Stimulated activated CD8-positive, alpha-beta memory T cell treated with anti-CD3 and anti-CD28 coated beads, Interleukin-12 subunit alpha, Interleukin-12 subunit beta, amount 100 ng/mL, for 1 hour (primary cell): ENCODE measurements around the gene KCNT2.
"Not testable (repeated sequence)": the region's sequence is repeated elsewhere in the genome, so short reads cannot be mapped to it uniquely, and the experiment has no call there.

Experiments
- DNase-seq: peaks from one replicate; pipeline ENCODE4 v3.0.0-alpha.2; 2020; ENCODE audit warnings: low read depth

The KCNT2 gene

DNA sequence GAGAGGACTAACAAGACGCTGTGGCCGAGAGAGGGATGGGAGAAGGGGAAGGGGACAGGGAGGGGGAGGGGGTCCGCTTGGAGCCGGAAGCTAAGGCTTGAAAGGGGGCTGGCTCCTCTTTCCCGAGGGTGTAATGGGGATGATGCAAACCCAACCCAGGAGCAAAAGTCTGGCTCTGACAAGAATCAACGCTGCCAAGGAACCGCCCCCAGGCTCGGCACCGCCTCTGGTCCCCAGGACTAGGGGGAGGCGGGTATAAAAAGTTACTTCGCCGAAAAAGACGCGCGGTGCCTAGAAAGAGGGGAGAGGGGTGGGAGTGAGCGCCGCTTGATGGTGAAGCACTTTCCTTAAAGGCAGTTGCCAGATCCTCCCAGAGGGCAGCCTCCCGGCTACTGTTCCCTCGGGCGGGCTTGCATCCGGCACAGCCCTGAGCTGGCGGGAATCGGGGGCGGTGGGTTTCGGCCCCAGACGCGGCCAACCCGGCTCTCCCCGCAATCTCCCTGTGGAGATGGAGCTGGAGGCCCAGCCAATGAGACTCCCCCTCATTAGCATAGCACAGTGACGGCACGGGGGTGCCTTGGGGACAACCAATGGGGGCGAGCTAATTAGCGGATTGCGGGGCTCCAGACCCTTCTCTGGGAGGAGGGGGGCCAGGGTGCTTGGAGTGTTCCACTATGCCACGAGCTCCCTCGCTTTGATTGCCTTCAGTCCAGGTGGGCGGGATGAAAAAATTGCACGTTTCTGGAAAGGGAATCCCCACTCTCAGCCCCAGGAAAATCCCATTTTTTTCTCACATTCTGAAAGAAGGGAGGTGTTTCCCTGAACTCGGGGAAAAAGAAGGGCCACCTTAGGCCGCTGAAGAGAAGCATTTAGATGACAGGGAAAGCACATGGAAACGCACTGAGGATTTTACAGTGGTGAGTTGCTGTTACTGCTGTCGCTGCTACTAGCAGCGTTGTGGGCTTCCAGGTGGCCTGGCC lies at the start of gene KCNT2:
KCNT2 (minus strand) TSS at position 51 of the 980 bp plus-strand sequence. CDS start 131 bp downstream, outside the sequence.
- no peak for DNase-seq

GRCh38 chr1:196655494-196655893 lies 47.3 kb upstream of the KCNT2 start:
- DNase-seq: no peak

DNA sequence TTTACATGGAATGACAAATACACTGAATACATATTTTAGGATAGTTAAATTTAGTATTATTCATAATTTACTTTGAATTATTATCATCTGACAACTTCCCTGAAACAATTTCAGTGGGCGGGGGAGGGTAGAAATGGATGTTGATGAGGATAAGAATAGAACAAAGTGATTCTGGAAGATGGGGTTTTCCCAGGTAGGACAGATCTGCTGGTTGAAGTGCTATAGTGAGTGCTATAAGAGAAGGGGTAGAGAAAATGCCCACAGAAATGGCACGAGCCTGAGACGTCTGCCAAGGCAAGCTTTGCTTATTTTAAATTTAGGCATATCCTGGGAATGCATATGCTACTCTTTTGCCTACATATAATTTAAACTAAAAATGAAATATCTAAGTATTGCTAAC lies 46.8 kb upstream of the KCNT2 start:
- DNase-seq: no peak

DNA sequence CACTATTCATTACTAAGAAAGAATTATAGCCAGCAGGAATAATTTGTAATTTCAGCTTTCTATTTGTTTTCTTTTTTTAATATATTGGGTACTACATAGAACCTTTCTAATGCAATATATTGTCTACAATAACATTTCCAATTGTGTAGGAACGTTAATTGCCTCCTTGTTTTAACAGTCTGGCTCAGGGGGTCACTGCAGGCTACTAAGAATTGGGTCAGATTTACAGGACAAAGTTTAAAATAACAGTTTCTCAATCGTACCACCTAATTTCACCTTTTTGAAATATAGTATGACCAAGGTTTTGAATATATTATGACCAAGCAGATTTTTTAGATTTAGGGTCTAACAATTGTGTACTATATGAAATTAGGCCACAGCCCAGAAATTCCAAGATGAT lies 46.0 kb upstream of the KCNT2 start:
- no peak for DNase-seq

GRCh38 chr1:196651637-196652215 lies 43.5 kb upstream of the KCNT2 start, which contains the start of gene CFH:
Gene CFH (plus strand): TSS chr1:196652043. CDS start chr1:196652118, 75 bp downstream.
- no peak for DNase-seq

GRCh38 chr1:196651079-196651478 lies 42.8 kb upstream of the KCNT2 start:
- DNase-seq: no peak

- no peak for DNase-seq
Measured at GRCh38 chr1:196650403-196650802, 42.2 kb upstream of the KCNT2 start.

- DNase-seq: no peak
Measured at GRCh38 chr1:196649990-196650389, 41.8 kb upstream of the KCNT2 start.

DNA sequence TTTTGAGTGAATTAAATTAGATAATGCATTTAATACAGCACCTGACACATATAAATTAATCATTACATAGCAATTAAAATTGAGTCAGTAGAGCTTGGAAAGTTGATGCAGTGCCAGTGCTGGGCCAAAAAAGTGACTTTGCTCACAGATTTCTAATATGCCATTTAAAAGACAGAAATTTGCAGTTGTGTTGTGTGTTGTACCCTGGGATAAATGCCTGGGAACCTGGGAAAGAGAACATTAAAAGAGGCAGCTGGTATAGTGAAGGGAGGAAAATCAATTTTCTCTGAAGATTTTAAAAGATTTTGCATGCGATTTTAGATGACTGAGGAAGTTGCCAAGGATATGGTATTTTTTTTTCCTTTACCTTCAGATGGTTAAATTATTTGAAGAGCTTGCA lies 32.7 kb upstream of the KCNT2 start:
- DNase-seq: no peak

DNA sequence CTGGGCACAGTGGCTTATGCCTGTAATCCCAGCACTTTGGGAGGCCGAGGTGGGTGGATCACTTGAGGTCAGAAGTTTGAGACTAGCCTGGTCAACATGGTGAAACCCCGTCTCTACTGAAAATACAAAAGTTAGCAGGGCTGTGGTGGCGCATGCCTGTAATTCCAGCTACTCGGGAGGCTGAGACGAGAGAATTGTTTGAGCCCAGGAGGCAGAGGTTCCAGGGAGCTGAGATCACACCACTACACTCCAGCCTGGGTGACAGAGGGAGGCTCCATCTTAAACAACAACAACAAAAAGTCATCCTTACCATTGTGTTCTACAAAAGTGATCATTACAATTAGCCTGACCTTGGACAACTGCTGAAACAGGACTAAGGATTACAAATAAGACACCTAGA lies 31.1 kb upstream of the KCNT2 start:
- not testable (repeated sequence) for DNase-seq

DNA sequence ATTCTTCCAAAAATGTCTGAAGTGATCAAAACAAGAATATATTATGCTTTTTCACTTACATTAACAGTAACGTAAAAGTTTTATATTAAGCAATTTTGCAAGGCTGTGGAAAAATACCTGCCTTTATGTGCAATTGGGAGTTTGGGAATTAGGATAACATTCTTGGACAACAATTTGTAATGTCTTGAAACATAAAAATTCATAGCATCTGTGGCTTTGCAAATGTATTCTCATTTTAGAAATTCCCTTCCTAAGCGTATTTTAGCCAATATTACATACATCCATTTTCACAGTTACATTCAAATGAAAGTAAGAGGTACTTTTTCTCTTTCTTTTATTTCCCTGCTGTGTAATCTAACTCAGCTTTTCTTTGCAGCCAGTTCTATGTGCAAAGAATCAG lies 30.2 kb upstream of the KCNT2 start:
- DNase-seq: no peak

DNA sequence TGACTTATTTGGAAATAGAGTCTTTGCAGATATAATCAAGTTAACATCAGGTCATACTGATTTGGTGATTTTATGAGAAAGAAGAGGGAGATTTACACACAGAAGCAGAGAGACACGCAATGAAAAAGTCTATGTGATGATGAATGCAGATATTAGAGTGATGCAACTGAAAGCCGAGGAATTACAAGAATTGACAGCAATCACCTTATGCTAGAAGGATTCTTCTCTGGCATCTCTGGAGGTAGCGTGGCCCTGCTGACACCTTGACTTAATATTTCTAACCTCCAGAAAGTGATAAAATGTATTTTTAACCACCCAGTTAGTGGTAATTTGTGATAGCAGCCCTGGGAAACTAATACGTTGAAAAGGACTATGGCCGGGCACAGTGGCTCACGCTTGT lies 29.4 kb upstream of the KCNT2 start:
- no peak for DNase-seq

DNA sequence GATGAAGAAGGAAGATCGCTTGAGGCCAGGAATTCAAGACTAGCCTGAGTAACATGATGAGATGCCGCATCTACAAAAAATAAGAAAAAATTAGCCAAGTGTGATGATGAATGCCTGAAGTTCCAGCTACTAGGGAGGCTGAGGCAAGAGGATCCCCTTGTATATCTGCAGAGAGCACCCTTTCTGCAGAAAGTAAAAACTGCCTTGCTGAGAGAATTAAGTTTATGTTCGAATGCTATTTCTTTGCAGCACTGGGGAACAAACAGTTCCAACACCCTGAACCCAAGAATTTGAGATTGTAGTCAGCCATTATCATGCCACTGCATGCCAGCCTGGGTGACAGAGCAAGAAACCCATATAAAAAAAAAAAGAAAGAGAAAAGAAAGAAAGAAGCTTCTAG lies 20.6 kb upstream of the KCNT2 start:
- no peak for DNase-seq

DNA sequence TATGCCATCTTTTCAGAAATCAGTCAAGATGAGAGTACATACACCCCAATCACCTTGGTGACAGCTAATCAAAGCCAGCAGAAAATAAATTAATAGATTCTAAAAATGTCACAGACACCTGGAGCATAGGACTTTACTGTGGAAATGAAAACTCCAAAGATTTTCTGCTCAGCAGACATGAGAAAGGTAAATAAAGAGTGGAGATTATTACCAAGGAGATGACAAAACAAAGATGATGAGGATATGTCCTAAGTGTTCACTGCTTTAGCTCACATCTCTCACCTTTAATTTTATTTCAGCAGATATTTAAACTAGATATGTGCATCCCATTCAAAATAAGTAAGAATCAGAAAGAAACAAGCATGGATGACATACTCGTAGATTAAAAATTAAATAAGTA lies 14.8 kb upstream of the KCNT2 start:
- no peak for DNase-seq

DNA sequence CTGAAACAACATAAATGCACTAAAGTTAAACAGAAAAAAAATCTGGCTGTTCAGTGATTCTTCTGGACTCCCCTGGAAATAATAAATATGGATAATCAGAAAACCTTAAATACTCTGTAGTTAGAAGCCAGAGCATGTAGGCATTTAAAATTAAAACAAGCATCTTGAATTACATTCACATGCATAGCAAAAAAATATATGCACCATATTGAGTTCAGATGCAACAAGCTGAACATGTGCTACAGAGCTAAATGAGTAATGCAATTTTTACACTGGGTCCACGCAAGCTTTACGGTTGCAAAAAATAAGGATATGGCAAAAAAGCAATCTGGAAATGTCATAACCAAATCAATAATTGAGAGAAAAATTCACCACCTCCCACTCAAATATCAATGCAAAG lies 11.5 kb upstream of the KCNT2 start:
- no peak for DNase-seq

GRCh38 chr1:196611873-196612272 lies 3.6 kb upstream of the KCNT2 start:
- no peak for DNase-seq

DNA sequence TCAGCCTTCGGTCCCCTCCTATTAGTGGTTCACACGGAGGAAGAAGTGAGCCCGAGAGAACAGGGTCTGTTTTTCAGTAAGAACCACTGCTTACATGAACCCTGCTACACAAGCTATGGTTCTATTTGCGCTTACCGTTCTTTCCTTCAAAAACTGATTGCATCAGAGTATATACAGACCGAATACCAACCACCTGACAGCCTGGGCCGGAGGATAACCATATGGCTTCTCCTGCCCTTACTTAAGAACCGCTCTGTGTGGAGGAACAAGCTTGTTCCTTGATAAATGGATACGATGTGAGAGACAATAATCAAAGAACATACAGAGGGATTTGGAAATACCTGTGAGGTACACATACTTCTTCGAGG lies 1.1 kb upstream of the KCNT2 start:
- DNase-seq: no peak

GRCh38 chr1:196607981-196608380 lies 259 bp downstream of the KCNT2 start:
- DNase-seq: no peak

- DNase-seq: no peak
Measured at GRCh38 chr1:196603651-196604050, 4.6 kb downstream of the KCNT2 start.

DNA sequence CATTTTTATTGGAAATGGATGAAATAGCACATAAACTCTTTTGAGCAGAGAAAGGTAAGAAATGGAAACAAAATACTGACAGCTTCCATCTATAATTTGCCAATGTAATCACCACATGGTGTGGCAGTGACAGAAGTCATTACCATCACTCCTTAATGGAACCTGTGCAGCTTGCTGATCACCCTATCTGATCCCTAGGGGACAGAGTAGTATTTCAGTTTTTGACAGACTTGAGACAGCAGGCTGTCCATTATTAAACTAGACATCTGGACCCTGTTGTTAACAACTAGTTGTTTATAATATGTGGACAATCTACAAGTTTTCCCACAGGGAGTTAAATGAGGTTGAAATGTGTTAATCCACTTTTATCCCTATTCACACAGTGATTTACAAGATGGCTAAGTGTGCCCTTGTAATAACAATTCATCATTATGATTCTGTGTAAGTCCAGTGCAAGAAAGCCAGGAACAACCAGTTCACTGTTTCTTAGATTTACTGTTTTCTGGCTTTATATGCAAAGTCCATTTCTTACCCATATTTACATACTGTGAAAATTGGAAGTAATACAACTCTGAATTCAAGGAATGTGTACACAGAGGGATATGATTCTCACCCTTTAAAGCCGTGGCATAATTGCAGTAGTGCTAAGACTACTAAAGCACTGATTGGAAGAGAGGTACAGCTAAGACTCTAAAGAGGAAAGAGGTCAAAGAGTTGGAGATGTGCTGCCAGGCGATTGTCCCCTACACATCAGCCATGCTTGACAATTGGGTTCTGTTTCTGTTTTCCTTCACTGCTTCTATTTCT lies 9.1 kb downstream of the KCNT2 start:
- DNase-seq: no peak

DNA sequence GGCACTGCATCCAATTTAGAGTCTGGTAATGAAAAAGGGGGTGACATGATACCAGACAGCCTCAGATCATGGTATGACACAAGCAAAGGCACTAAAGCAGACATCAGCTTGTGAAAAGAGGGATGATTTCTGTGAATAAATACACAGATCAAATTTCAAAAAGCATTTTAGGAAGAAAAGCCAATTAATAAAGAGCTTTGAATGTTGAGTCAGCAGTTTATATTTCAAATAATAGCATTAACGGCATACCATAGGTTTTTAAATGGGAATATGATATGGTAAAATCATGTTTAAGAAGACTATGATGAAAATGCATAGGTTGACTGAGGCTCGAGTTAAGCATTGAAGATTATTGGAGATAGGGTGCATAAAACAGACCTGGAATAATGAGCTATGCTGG lies 13.5 kb downstream of the KCNT2 start:
- no peak for DNase-seq

DNA sequence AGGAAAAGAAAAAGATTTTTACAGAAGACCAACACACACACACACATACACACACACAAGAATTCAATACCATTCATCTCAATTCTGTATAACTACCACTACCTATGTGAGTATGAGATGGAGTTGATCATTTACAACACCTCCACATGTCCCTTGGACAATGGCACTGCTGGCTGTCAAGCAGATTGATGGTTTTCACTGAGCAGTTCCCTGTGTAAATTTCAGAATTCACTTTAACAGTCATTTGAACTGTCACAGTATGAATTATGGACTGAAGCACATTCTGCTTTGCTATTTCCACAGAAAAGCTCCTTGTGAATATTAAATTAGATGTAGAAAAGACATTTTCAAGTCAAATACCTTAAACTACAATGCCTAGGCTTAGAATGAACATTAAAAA lies 14.3 kb downstream of the KCNT2 start:
- no peak for DNase-seq

DNA sequence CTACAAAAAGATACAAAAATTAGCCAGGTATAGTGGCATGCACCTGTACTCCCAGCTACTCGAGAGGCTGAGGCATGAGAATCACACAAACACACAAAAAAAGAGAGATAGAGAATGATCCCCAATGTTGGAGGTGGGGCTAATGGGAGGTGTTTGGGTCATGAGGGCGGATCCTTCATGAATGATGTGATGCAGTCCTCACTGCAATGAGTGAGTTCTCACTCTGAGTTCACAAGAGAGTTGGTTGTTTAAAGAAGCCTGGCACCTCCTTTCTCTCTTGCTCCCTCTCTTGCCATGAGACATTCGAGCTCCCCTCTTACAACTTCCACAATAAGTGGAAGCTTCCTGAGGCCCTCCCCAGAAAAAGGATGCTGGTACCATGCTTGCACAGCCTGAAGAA lies 17.3 kb downstream of the KCNT2 start:
- no peak for DNase-seq
